Memory B cell (primary cell): ENCODE results near the gene CNDP1.

Experiments used
- ATAC-seq: fragments of 150-1000 bp; cut with Tn5 transposase; 2 replicates; pipeline ENCODE4 v1.10.0; 2021; ENCODE audit warnings: low read depth, mild to moderate bottlenecking, moderate library complexity
- DNase-seq, 2 donors: peaks; one replicate each; pipeline ENCODE4 v3.0.0; 2022; ENCODE audit warnings: low spot score in 2 of 2
- H3K27ac Mint-ChIP-seq: one replicate; pipeline ENCODE4 v1.8.0; 2022; ENCODE audit warnings: mild to moderate bottlenecking, moderate library complexity, mixed read lengths
- H3K27me3 Mint-ChIP-seq: one replicate; pipeline ENCODE4 v1.8.0; 2022; ENCODE audit warnings: mixed read lengths
- H3K36me3 Mint-ChIP-seq: one replicate; pipeline ENCODE4 v1.8.0; 2022; ENCODE audit warnings: mild to moderate bottlenecking, mixed read lengths
- H3K4me1 Mint-ChIP-seq: one replicate; pipeline ENCODE4 v1.8.0; 2022; ENCODE audit warnings: mixed read lengths
- H3K4me3 Mint-ChIP-seq: one replicate; pipeline ENCODE4 v1.8.0; 2022; ENCODE audit warnings: mild to moderate bottlenecking, moderate library complexity, mixed read lengths
- H3K9me3 Mint-ChIP-seq: one replicate; pipeline ENCODE4 v1.8.0; 2022; ENCODE audit warnings: mixed read lengths

Gene CNDP1

DNA sequence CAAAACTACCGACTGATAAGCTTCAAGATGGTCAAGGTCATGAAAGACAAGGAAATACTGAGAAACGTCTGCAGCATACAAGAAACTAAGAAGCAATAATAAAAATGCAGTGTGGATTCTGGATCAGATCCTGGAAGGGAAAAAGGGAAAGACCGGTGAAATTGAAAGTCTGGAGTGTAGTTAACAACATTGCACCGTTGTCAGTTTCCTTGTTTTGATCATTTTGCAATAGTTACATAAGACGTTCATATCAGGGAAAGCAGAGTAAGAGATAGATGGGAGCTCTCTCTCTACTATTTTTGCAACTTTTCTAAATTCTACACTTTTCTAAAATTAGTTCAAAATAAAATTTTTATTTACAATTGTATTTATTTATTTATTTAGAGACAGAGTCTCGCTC, 48.3 kb downstream of the CNDP1 start:
- no peaks in the 10 kb centered on the region for H3K36me3 Mint-ChIP-seq

DNA sequence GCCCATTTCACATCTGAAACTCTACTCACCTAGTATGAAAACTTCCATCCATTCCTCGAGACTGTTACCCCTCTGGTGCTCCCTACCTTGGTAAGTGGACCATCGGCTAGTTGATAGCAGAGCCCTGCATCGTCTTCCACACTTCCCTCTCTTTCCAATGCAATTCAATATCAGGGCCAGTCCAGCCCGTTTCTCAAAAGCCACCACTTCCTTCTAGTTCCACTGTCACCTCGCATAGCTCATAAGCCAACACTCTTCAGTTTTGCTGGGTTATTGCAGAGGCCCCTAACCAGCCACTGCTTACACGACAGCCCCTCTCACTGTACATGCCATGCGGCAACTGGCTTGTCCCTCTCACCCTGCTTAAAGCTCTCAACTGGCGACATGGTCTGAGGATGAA, 53.1 kb downstream of the CNDP1 start:
- Mint-ChIP-seq H3K9me3 (no peaks in the 10 kb centered on the region), H3K4me3 (no peak overlapping the region), H3K27me3 (peaks cover 12% of the 10 kb centered on the region), H3K27ac (no peak overlapping the region), H3K36me3 (no peaks in the 10 kb centered on the region), H3K4me1 (peaks cover 2% of the 10 kb centered on the region)
- DNase-seq = no peak
- no peak for ATAC-seq

More for the DNA sequence above, 48.3 kb downstream of the CNDP1 start:
- no peak for ATAC-seq
- no peak for DNase-seq
- no peak overlapping the region for H3K4me3 Mint-ChIP-seq
- H3K4me1 Mint-ChIP-seq = no peaks in the 10 kb centered on the region
- H3K9me3 Mint-ChIP-seq = no peaks in the 10 kb centered on the region
- no peak overlapping the region for H3K27ac Mint-ChIP-seq
- peaks cover 32% of the 10 kb centered on the region for H3K27me3 Mint-ChIP-seq

DNA sequence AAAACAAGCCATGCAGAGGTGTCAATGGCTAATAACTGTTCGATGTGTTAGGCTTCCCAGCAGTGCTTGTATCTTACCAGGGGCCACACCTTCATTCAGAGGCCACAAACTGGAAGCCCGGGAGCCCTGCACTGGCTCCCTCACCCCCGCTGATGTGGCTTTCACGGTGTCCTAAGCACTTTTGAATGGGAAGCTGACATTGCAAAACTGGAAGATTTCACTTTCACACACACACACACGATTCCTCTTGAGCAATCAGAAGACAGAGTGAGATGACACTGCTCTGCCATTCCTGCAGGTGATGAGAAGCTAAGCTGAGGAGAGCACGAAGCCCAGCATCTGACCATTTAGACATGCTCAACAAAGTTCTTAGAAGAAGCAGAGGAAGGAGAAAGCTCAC, 54.7 kb downstream of the CNDP1 start:
- no peaks in the 10 kb centered on the region for H3K9me3 Mint-ChIP-seq
- no peak for DNase-seq
- peaks cover 4% of the 10 kb centered on the region for H3K36me3 Mint-ChIP-seq
- peaks cover 6% of the 10 kb centered on the region for H3K27me3 Mint-ChIP-seq
- ATAC-seq = no peak
- H3K4me3 Mint-ChIP-seq = no peak overlapping the region
- H3K4me1 Mint-ChIP-seq = peaks cover 6% of the 10 kb centered on the region
- no peak overlapping the region for H3K27ac Mint-ChIP-seq

DNA sequence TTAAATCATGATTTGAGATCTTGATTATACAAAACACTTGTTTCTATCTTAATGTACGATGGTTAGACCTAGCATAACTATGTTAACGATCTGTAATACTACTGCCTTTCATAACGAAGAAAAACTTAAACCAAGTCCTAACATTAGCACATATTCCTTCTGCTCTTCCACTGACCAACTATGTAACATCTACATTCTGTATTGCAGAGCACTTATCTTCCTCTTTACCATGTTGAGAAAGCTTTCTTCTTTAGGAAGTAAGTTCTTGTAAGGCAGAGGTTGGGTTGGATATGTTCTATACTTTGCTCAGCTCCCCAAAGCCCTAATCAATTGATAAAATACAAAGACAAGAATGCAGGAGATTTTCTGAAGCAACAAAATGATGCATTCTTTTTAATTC, 55.5 kb downstream of the CNDP1 start:
- no peaks in the 10 kb centered on the region for H3K9me3 Mint-ChIP-seq
- H3K4me1 Mint-ChIP-seq = peaks cover 9% of the 10 kb centered on the region
- peaks cover 6% of the 10 kb centered on the region for H3K27me3 Mint-ChIP-seq
- H3K27ac Mint-ChIP-seq = no peak overlapping the region
- H3K4me3 Mint-ChIP-seq = no peak overlapping the region
- DNase-seq (no peak), ATAC-seq (no peak)
- H3K36me3 Mint-ChIP-seq = peaks cover 5% of the 10 kb centered on the region

DNA sequence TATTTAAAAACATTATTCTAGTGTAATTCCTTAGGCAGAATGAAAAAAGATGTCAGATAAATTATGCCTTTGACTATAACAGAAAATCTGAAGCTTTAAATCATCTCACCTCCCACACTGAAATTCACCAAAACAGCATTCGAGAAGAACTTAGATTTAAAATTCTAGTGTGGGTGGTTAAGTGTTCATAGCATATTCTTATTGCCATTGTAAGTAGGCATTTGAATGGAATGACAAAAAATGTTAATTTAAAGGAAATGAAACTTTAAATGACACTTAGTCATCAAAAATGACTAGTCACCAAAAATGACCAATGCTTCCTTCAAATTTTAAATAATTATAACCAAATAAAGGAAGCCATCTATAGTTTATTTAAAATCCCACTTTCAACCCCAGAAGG, 56.4 kb downstream of the CNDP1 start:
- peak overlapping the region; percentile 50 for H3K27ac Mint-ChIP-seq

DNA sequence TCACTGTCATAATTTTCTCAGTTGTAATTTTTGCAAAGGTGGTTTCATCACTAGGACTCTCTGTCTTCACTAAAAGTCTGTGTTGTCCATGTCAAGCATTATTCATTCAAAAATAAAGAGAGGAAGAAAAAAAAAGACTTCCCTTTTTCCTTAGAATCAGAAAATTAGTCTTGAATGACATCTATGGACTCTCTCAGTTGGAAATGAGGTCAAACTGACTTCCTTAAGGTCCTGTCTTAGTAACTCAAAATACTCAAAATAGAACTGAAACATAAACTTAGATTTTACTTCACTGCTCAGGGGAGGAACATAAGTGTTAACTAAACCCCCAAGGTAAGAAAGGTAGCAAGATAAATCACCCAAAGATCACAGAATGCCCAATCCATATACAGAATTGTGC, 61.1 kb downstream of the CNDP1 start:
- ATAC-seq = no peak

More for the DNA sequence above, 56.4 kb downstream of the CNDP1 start:
- Mint-ChIP-seq H3K4me3 (no peak overlapping the region), H3K9me3 (no peaks in the 10 kb centered on the region), H3K4me1 (peaks cover 16% of the 10 kb centered on the region), H3K36me3 (peaks cover 5% of the 10 kb centered on the region), H3K27me3 (peaks cover 4% of the 10 kb centered on the region)
- ATAC-seq (no peak), DNase-seq (no peak)

DNA sequence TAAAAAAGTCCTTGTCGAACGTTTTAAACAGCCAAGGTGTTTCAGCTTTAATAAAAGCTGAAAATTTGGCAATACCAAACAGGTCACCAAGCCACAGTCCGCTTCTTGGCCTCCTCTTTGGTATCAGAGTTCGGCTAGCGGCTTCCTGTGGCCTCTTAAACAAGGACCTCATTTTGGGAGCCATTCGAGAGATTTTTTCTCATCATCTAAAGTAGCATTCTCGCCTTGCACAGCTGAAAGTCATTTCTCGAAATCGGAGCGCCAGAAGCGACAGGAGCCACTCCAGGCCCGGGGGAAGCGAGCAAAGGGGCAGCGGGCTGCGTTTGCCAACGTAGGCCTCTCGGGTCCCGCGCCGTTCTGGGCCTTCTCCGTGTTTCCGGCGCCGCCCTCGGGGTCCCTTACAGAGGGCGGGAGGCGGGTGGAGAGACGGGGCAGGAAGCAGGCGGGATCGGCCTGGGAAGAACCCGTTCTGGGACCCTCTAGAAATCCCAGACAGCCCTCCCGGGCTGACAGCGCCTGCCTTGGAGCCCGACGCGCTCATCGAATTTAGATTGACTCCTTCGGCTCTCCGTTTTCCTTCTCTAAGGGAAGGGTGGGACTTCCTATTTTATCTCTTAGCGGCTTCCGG, 62.8 kb downstream of the CNDP1 start:
- DNase-seq = peak; percentile 58 to 72
- ATAC-seq = peak; percentile 37
- peaks cover 43% of the 10 kb centered on the region for H3K4me1 Mint-ChIP-seq
- H3K27me3 Mint-ChIP-seq = no peaks in the 10 kb centered on the region
- H3K9me3 Mint-ChIP-seq = no peaks in the 10 kb centered on the region
- peaks cover 8% of the 10 kb centered on the region for H3K36me3 Mint-ChIP-seq
- H3K4me3 Mint-ChIP-seq = peak overlapping the region; percentile 98
- peak overlapping the region; percentile 96 for H3K27ac Mint-ChIP-seq

More for the DNA sequence above, 61.1 kb downstream of the CNDP1 start:
- peaks cover 30% of the 10 kb centered on the region for H3K4me1 Mint-ChIP-seq
- H3K27me3 Mint-ChIP-seq = no peaks in the 10 kb centered on the region
- no peaks in the 10 kb centered on the region for H3K9me3 Mint-ChIP-seq
- H3K36me3 Mint-ChIP-seq = peaks cover 6% of the 10 kb centered on the region
- H3K27ac Mint-ChIP-seq = peak overlapping the region; percentile 53
- DNase-seq = no peak
- H3K4me3 Mint-ChIP-seq = peak overlapping the region; percentile 30

DNA sequence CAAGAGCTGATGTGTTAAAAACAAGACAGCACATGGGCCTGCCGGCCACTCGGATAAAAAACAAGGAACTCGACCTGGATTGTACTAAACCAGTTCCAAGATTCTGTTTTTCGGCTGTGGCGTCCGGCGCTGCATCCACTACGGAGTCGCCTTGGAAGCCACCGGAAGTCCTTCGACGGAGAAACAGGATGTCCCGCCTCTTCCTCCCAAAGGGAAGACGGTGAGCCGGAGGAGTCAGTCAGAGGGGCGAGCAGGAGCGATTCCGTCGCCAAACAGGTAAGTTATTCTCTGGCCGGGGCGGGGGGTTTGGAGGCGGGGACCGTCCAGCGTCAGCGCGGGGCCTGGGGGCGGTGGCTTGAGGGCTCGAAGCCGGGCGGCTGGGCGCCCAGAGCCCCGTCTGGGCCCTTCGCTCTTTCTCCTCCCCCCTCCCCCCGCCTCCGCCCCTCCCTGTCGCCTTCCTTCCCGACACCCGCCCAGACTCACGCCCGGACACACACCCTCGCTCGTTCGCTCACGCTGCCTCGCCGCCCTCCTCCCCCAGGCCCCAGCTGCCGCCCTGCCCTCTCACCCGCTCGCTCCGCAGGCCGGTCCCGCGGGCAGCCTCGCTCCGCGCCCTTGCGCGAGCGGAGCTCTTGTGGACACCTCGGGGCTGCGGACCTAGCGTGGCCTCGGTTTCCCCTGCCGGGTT, 63.5 kb downstream of the CNDP1 start, which contains the start of gene ZNF407:
Gene ZNF407 (plus strand): TSS at position 209 of the 688 bp plus-strand sequence. CDS start 33,150 bp downstream, outside the sequence.
- Mint-ChIP-seq H3K36me3 (peaks cover 7% of the 10 kb centered on the region), H3K27ac (peak within 1 kb of the TSS; percentile 96), H3K9me3 (no peaks in the 10 kb centered on the region), H3K4me1 (peaks cover 46% of the 10 kb centered on the region), H3K4me3 (peak within 1 kb of the TSS; percentile 98), H3K27me3 (no peaks in the 10 kb centered on the region)
- peak; percentile 86 to 95 for DNase-seq
- peak; percentile 71 for ATAC-seq

DNA sequence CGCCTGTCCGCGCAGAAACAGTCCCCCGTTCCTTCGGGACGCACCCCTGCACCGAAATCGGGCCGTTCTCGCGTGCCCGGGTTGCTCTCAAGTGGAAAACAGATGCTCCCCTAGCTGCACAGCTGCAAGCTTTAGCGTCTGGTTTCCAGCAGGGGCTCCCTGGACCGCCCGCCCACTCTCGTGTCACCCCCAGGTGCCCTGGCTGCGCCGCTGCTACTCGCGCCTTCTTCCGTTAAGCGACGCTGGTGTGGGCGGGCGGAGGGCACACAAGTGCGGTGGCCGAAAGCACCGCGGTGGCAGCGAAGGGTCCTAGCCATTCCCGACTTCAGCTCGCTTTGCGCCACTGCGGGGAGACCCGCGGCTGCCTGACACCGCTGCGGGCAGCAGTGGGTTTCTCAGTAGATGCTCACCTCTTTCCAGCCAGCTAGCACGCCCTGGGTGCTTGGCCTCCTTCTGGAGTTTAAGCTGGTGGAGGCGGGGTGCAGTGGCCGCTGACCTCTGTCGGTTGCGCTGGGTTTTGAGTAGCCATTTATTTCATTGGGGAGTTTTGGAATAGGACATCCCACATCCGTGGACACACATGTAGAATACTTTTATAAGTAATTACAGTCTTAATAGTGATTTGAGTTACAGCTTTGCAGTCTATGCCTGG, 64.2 kb downstream of the CNDP1 start:
- H3K4me3 Mint-ChIP-seq = peak overlapping the region; percentile 98

DNA sequence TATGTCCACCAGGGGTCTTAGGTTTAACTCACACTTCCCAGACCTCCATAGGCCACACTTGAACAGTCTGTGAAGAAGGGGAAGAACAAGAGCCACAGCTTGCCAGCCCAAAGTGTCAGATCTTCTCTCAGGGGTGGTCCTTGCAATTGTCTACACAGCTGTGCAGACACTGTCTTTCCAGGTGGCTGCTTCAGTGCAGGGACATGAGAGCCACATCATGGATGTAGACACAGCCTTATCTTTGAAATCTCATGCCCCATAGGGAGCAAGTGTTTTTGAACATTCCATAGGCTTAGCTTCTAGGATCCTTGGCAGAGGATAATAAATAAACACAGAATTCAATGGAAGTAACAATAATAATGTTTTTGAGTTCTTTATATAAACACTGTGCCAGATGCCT, 70.1 kb downstream of the CNDP1 start:
- H3K36me3 Mint-ChIP-seq = peaks cover 7% of the 10 kb centered on the region
- no peak for DNase-seq
- H3K27ac Mint-ChIP-seq = no peak overlapping the region
- H3K4me1 Mint-ChIP-seq = peaks cover 36% of the 10 kb centered on the region
- no peaks in the 10 kb centered on the region for H3K9me3 Mint-ChIP-seq
- ATAC-seq = no peak
- H3K27me3 Mint-ChIP-seq = no peaks in the 10 kb centered on the region
- H3K4me3 Mint-ChIP-seq = no peak overlapping the region

More for the DNA sequence above, 64.2 kb downstream of the CNDP1 start:
- peaks cover 46% of the 10 kb centered on the region for H3K4me1 Mint-ChIP-seq
- peak overlapping the region; percentile 96 for H3K27ac Mint-ChIP-seq
- DNase-seq = peak; percentile 63 to 64
- peak; percentile 72 for ATAC-seq
- H3K27me3 Mint-ChIP-seq = no peaks in the 10 kb centered on the region
- H3K36me3 Mint-ChIP-seq = peaks cover 5% of the 10 kb centered on the region
- H3K9me3 Mint-ChIP-seq = no peaks in the 10 kb centered on the region

DNA sequence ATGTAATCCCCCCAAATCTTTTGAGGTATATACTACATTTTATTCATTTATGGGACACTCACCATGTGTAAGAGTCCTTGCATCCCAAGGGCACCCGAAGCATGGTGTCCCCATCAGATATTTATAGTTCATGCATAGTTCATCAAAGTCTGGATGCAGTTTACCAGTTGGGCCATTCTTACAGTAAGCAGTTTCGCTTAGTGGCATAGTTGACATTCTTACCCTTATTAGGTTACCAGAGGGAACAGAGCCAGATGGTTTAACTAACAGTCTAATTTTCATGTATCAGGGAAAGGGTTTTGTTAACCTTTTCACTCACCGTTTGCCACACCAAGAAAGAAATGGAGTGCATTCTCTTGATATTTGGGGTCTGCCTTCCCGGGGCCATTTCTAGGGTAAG, 70.5 kb downstream of the CNDP1 start:
- H3K9me3 Mint-ChIP-seq = no peaks in the 10 kb centered on the region
- H3K4me3 Mint-ChIP-seq = no peak overlapping the region
- no peak for ATAC-seq
- H3K27ac Mint-ChIP-seq = no peak overlapping the region
- H3K27me3 Mint-ChIP-seq = no peaks in the 10 kb centered on the region
- H3K36me3 Mint-ChIP-seq = peaks cover 7% of the 10 kb centered on the region
- no peak for DNase-seq
- H3K4me1 Mint-ChIP-seq = peaks cover 35% of the 10 kb centered on the region

DNA sequence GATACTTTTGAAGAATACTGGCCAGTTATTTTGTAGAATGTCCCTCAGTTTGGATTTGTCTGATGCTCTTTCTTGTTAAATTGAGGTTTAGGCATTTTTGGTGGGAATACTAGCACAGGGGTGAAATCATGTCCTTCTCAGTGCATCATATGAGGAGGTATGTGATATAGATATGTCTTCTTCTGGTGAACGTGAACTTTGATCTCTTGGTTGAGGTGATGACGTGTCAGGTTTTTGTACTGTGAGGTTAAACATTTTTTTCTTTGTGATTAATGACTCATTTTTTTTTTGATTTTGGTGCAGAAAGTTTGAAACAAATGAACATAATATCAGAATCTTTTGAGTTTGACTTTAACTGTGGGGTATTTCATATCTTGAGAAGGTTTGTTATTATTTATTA, 74.4 kb downstream of the CNDP1 start:
- Mint-ChIP-seq H3K4me1 (peaks cover 33% of the 10 kb centered on the region), H3K27ac (no peak overlapping the region), H3K27me3 (no peaks in the 10 kb centered on the region), H3K9me3 (no peaks in the 10 kb centered on the region), H3K4me3 (no peak overlapping the region), H3K36me3 (peaks cover 4% of the 10 kb centered on the region)
- no peak for DNase-seq
- no peak for ATAC-seq

DNA sequence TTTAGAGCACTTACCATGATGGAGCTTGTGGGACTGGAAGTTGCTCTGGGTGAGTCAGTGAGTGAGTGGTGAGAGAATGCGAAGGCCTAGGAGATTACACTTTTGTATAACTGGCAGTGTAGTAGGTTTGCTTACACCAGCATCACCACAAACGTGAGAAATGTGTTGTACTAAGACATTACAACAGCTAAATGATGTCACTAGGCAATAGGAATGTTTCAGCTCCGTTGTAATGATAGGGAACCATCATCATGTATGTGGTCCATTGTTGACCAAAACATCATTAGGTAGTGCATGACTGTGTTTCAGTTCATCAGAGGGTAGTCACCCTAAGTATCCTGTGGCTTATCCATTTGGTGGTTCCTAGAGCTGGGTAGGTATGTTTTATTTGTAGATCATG, 75.2 kb downstream of the CNDP1 start:
- no peak overlapping the region for H3K27ac Mint-ChIP-seq
- H3K27me3 Mint-ChIP-seq = no peaks in the 10 kb centered on the region
- DNase-seq (no peak), ATAC-seq (no peak)
- peaks cover 3% of the 10 kb centered on the region for H3K36me3 Mint-ChIP-seq
- no peak overlapping the region for H3K4me3 Mint-ChIP-seq
- no peaks in the 10 kb centered on the region for H3K9me3 Mint-ChIP-seq
- peaks cover 27% of the 10 kb centered on the region for H3K4me1 Mint-ChIP-seq

DNA sequence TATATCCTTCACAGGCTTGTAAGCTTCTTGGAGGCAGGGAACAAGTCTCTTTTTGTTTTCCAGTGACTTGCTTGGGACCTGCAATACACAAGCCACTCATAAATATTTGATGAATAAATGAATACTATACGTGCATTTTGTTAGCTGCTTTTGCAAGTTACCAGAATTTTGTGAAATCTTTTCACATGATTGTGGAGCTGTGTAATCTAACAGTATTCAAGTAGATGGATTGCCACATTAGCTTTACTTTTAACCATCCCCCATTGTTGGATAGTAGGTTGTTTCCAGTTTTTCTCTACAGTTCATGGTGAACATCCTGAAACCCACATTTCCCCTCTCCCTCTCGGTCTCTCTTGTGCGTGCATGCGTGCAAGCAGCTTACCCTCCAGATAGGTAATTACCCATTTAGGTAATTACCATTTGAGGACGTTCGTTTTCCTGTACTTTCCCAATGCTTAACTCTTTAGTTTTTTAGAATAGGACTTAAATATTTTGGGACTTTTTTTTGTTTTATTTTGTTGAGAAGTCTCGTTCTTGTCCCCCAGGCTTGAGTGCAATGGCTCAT, 75.8 kb downstream of the CNDP1 start:
- H3K4me3 Mint-ChIP-seq = no peak overlapping the region
- H3K36me3 Mint-ChIP-seq = peaks cover 3% of the 10 kb centered on the region
- no peak for ATAC-seq
- no peaks in the 10 kb centered on the region for H3K27me3 Mint-ChIP-seq
- peaks cover 27% of the 10 kb centered on the region for H3K4me1 Mint-ChIP-seq
- H3K9me3 Mint-ChIP-seq = no peaks in the 10 kb centered on the region
- no peak for DNase-seq
- no peak overlapping the region for H3K27ac Mint-ChIP-seq
